HG03565 (cell line): ENCODE data around the gene SEMA3C.

Experiments
- ATAC-seq: cut with Tn5 transposase; IDR thresholded peaks from one replicate; pipeline ENCODE4 v1.9.1; 2021; ENCODE audit warnings: mild to moderate bottlenecking, moderate library complexity; ENCODE audit not compliant: unreplicated experiment

SEMA3C gene

DNA sequence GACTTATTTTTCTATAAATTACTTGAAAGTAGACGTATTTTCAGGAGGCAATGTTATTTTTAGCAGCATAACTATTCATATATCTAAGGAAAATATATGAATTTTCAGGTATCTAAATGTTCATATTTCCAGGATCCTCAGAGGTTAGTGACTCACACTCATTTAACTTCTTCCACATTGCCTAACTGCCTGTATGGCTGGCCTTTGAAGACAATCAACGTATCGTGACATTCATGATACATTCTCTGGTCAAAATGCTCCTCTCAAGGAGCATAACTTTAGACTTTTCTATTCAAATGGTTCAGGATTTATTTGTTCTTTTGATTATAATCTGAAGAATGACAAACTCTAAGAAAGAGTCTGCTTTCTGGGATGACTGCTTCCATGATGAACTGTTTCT is 89.3 kb downstream of the SEMA3C start:
- no peak for ATAC-seq

DNA sequence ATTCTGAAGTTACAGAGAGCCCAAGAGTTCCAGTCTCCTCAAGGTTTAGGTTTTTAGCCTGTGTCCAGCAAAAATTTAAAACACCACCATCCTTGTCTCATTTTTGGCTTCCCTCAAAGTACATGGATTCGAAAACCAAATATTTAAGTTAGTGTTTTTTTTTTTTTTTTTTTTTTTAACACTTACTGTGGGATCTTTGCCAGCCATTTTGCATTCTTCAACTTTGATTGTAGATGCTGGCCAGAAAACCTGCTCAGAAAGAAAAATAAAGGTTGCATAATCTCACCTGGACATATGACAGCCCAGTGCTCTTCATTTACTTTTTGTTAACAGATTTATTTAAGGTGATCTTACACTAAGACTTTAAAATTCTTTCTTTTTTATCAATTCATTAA is 91.6 kb downstream of the SEMA3C start:
- ATAC-seq, result no peak

DNA sequence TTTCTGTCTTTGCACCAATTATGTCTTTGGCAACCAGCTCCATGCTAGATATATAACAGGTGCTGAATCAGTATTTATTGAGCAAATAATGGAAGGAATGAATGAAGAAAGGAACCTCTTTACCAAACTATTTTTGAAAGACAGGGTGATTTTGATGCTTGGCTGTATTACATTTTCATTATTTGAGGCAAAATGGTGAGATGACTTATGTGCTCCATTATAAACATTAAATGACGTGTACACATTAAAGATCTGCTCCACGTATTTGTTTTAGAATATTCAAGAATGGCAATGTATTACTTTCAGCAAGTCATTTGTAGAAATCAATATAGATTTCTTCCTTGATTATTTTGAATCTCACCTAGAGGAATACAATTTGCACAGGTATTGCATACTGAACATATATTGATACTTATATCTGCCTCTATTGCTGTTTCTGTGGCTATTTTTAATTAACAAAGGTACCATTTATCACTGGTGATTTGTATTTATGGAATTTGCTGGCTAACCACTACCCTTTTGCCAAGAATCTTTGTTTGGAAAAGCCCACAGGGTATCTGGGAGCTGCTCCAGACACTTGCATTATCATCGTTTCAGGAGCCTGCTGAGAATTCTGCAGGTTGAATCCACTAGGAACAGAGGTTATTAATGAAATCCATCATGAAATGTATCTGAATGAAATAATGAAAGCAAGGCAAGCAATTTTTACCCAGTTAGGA is 92.2 kb downstream of the SEMA3C start:
- ATAC-seq, result no peak

DNA sequence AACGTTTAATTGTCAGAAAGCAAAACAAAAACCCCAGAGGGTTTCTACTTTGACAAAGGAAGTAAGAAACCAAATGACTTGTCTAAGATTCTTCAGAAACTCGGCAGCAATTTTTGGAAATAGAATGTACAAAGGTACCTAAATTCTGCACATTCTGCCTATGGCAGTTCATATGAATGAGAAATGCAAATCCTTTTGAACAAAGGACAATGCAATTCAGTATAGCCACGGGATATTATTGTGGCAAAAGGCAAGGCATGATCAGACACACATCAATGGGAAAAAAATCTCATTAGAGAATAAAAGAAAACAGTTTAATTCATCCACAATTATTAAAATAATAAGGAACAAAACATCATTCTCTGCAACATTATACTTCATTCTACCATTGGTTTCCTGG is 93.4 kb downstream of the SEMA3C start:
- no peak for ATAC-seq

DNA sequence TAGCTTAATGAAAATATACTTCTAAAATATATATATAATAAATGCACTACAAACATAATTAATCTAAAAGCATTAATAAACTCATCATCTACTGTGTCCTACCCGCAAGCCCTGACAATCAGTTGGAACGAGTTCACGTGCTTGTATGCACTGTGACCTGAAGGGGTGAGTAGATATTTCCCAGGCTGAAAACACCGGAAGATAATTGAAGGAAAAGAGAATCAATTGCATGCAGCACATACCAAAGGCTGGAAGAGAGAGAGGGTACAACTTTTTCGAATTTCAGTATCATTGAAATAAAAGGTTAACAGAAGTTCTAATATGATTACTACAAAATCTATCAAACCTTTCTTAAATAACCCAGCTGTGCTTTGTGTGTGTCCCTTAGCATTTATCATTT is 94.6 kb downstream of the SEMA3C start:
- ATAC-seq, result no peak

DNA sequence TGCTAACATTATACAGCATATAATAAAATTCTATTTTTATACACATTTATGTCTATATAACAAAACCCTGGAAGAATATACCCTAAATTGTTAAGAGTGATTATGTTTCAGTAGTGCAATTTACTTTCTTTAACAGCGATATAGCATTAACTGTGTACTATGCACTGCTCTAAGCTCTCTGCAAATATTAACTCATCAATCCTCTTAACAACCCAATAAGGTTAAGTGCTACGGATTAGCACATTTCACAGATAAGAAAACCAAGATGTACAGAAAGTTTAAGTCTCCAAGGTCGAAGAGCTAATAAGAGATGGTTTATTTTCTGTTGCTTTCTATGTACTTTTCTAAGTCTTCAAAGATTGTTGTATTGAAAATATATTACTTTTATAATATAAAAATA is 95.8 kb downstream of the SEMA3C start:
- ATAC-seq, result no peak

DNA sequence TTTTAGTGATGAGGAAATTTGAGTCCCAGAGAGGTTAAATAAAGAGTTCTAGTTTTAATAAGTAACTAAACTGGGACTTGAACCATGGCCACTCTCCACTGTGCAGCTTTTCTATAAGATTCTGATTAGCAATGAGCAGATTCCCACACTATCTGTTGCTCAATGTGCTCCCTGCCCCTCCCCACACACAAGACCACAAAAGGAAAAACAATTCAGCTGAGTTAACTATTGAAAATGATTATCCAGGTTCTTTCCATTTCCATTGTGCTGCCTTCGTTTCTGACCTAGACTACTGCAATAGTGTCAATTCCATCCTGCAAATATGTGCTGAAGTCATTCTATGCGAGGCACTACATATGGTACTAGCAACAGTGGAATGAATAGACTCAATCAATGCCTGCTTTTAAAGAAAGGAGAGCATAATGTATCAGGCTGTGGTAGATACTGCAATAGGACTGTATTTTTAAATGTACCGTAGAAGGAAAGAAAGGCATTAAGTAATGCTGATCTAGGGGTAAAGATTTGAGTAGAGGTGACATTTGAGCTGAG is 97.0 kb downstream of the SEMA3C start:
- no peak for ATAC-seq

DNA sequence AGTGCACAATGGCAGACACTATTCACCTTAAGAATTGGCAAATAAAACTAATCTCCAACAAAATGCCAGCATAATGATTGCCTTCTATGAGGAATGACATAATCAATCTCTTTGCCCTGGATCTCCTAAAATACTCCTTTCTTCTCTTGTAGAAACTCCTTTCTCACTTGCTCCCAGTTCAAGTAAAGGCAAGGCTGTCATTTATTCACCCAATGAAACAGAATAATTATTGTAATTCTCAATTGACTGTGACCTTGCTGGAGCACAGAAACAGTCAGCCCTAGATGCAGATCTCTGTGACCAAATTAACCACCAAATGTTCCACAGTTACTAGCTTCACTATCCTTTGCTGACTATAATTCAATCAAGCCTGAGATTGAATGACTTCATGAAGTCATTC is 99.3 kb downstream of the SEMA3C start:
- ATAC-seq, result no peak

DNA sequence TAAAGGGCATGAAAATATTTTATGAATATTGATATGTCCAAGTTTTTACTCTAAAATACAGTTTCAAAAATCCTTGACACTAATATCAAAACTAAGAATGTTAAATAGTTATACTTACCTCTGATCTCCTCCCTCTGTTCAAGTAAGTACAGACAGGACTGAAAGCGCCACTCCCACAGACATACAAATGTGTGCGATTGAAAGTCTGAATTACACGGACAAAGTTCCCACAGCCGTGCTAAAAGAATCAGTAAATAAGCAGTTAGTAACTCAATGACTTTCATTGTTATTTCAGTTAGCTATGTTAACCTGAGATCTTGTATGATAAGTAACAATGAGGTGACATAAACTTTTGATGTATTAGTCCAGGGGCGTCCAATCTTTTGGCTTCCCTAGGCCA is 100.7 kb downstream of the SEMA3C start:
- ATAC-seq, result no peak

DNA sequence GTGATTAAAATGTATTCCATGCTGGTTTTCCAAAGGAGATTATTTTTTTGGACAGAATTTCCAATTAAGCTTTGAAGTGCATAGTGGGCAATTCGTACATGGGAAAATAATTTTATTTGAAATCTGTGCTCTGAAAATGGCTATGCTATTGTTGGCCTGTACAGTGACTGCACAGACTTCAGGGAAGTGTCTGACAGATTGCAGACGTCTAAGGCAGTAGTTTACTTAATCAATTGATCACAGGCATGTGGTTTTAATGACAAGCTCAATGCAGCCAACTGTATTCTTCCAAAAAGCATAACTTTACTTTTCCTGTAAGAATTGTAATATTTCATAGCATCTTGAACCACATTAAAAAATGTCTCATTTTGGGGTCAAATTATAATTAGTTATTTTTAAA is 102.0 kb downstream of the SEMA3C start:
- ATAC-seq, result no peak

DNA sequence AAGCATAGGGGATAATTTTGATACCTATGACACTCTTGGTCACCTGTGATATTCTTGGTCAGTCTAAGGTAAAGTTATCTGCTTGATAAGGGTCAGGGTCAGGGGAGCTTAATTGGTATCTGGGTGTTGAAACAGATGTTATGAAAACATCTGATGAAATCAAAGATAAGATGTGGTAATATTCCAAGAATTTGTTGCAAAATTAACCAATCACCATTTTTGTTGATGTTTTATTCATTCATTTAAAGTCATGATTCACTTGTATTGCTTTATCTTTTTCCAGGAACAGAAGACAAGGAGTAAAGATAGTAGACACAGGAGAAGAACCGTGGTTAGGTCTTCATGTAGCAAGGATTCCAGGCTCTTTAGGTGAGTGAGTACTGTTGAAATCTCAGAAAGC is 103.1 kb downstream of the SEMA3C start:
- no peak for ATAC-seq

DNA sequence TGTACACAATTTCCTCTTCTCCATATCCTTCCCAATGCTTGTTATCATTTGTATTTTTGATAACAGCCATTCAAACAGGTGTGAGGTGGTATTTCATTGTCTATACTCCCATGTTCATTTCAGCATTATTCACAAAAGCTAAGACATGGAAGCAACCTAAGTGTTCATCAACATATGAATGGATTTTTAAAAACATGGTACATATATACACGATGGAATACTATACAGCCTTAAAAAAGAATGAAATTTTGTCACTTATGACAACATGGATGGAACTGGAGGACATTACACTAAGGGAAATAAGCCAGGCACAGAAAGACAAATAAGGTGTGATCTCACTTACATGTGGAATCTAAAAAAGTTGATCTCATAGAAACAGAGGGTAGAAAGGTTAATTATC is 109.3 kb downstream of the SEMA3C start:
- ATAC-seq, result no peak

DNA sequence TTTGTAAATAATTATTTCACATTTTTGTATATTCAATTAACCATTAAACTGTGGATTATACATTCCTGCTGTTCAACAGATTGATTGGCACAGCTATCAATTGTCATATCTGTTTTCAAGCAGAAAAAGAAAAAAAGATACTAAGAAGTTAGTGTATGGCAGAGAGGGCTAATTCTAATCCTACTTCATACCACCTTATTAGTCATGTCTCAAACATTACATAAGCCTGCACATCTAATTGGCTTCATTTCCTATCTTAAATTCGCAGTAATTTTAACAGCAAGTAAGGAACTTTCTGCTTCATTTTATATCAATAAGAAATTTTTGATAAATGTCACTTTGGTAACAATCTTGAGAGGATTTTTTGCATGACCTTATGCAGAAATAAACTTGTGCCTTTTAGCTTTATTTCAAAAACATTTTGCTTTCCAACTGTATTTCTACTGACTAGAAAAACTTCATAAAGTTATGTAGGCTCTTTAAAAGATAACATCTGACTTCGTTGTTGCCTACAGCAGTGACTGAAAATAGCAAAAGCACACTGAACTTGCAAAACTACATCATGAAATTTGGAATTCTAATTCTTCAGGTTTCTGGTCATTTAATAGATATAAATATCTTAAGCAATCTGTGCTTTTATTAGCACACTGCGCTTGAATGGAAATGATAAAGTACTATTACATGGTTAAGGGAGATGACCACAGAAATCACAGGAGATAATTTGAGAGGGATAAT is 111.5 kb downstream of the SEMA3C start:
- no peak for ATAC-seq

DNA sequence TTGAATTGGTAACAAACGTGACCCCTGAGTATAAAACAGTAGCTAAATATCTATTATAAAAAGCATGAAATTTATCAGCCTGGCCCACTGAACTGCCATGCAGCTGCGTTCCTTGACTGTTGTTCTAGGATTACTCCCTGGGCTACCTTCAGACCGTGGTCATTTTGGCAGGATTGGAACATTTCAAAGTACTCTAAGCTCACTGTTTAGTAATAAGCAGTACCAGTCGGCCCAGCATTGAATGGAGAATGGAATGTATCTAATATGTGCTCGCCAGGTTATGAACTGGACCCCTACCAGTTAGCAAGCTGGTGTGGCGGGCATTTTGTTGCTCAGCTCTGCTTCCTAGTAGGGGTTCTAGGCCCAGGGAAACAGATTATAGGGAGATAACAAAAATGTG is 112.2 kb downstream of the SEMA3C start:
- no peak for ATAC-seq

DNA sequence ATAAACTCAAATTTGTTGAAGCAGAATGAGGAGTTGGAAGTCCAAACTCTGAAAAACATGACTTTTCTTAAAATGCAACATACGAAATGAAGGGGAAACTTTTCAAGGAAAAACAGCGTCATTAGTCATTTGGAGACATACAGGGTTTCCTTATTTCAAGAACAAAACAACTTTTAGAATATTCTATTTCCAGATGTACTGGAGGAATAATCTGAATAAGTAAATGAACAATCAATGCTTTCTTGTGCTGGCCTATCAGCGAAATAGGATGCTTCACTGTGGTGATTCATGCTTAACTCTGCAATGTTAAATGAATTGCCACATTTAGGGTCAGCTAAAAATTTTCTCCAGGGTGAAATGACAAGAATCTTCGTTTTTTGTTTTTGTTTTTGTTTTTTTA is 114.3 kb downstream of the SEMA3C start:
- ATAC-seq, result no peak

DNA sequence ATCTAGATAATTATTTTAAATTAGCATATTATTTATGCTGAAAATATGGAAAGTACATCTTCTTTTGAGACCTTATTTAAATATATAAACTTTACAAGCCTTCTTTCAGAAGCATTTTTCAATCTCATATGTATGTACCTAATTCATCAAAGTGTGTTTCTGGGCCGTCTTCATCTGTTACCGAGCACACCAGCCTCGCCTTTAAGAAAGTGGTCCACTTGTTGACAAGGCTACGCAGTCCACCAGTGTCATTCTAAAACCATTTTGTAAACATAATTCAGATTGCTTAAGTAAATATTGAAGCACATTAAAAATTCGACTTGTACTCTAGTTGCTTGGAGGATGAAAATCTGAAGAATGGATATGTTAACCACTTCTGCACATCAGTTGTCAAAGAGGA is 116.3 kb downstream of the SEMA3C start:
- no peak for ATAC-seq

DNA sequence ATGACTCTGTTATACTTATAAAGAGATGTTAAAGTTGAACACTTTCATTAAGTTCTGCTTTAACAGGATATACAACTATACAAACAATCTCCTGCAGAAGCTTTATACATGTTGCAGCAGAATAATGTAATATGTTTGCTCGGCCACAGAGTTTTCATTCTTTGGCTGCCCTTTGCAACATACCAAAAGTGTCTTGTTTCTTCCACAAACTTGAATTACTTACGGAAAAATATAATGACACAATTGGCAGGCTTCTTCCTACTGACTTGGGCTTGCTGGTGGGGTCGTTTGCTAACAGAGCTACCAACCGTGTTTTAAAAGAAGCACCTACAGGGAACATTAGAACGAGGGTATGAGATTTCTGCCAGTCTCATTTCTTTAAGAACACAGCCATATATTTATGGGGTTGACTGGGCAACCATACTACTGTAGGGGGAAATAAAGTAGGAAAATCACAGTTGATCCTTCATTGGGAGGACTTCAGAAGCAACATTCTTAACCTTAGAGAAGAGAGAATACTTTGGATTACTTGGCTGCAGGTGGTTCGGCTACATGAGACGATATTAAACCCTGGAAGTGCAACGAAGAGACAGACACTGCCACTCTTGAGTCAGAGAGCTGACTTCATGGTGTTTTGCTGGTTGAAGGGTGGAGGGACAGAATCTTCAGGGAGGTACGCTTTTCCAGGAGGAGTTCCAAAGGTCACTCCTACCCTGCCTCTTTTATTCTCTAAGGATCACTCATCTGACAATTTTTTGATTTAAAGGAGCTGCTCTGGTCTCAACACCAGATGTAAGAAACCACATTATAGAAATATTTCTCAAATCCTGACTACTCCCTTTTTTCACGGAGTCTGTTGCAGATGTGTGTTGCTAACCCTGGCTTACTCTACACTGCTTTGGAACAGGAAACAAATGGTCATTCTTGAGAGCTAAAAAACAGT is 123.9 kb downstream of the SEMA3C start:
- ATAC-seq, result no peak

DNA sequence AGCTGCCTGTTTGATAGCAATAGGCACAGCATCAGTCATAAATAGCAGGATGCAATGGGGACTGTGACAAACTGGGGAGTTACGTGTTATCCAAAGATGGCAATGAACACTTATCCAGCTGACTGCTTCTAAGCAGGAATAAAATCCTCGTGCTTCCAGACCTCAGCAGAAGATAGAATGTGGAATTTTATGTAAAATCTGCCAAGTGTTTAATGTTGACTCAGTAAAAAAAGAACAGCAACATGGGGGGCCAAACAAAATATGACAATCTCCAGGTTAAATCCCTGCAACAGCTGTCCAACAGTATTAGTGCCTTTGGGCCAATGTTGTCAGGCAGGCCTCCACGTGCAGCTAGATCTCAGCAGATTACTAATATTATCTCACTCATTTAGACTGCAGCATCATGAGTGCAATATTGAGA is 127.3 kb downstream of the SEMA3C start:
- no peak for ATAC-seq

DNA sequence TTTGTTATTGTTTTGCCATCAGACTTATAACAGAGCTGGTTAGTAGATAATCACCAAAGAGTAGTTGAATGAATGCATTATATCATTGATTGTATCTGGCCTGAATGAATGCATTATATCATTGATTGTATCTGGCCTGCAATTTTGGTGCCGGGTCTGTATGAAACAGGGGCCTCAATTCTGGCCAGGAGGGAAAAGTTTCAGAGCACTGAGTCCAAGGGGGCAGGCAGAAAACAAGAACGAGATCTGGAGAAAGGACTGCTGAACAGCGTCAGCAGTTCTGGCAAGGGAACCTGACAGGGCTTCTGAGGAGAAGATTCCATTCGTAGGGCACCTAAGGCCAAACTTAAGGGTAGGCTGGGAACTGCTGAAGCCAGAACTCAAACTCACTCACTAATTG is 128.0 kb downstream of the SEMA3C start:
- ATAC-seq, result no peak

DNA sequence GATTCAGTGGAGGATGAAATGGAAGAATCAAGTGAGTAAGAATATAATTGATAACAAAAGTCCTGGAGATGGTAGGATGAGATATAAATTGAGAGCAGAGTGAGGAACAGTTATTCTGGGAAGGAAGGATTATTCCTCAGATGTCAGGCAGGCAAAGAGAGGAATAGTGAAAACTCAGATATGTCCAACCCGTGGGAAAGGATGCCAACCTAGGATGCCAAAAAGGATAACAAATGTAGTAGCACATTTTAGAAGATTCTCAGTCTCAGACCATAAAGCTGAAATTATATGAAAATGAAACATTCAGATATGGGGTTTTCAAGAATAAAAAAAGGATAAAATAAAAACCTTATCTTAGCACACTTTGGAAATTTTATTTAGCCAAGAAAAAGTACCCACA is 131.1 kb downstream of the SEMA3C start:
- no peak for ATAC-seq

DNA sequence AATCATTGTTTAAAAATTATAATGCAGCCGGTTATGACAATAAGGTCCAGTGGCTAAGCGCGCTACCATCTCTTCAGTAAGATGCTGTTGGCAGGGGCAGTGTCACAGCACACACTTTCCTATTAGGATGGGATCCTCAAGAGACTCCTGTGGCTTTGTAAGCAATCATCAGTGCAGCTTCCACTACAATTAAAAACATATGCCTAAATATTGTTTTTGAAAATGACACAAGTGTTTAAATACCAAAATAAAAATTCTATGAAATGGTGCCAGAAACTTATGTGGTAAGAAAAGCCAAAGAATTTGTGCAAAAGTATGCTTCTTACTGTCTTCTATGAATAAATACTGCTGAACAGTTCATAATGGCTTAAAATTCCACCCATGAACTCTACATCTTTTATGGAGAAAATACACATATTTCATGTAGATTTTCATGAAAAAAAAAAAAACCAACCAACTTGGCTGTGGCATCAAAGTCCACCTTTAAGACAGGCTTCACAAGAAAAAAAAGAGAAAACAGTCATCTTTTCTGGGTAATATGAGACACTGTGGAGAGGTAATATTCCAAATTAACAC is 132.8 kb downstream of the SEMA3C start:
- no peak for ATAC-seq
